Activated CD4-positive, alpha-beta T cell treated with anti-CD3 and anti-CD28 coated beads for 4 hours (primary cell): Measurements from ENCODE around the gene ZNF408.

Source experiments
- DNase-seq, 2 donors: peaks; one replicate each; pipeline ENCODE4 v3.0.0-alpha.2; 2020

ZNF408 gene

DNA sequence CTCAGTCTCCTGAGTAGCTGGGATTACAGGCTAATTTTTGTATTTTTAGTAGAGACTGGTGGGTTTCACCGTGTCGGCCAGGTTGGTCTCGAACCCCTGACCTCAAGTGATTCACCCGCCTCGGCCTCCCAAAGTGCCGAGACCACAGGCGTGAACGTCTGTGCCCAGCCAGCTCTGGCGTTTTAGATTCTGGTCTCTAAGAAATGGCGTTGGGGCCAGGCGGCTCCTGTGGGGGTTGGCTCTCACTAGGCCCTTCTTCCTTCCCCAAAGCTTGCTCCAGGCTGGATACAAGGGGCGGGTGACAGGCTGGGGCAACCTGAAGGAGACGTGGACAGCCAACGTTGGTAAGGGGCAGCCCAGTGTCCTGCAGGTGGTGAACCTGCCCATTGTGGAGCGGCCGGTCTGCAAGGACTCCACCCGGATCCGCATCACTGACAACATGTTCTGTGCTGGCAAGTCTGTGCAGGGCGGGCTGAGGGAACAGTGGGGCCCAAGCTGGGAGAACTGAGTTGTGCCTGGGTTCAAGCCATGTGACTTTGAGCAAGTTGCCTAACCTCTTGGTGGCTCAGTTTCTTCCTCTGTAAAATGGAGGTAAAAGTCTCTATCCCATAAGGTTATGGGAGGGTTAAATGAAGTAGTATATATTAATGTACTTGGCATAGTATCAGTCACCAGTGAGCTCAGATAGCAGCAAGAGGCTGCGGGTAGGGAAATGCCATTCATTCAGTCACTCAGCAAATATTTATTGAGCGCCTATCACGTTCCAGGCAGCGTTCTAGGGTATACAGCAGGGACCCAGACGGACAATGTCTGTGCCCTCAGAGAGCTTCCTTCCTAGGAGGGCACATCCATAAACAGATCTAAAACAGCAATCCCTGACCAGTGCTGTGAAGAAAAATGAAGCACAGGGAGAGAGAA, 28.5 kb downstream of the ZNF408 start:
- no peak for DNase-seq

DNA sequence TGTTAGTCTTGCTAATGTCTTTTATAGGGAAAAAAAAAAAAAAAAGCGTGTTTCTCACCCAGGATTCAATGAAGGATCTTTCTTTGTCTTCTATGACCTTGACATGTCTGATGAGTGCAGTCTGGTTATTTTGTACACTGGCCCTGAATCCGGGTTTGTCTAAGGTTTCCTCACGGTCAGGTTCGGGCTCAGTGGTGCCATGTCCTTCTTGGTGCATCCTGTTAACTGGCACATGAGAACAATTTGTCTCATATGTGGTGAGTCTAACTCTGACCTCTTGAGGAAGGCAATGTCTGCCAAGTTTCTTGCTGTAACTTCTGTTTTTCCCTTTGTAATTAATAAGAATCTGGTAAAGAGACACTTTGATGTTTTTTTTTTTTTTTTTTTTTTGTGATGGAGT, 30.7 kb downstream of the ZNF408 start:
- no peak for DNase-seq

DNA sequence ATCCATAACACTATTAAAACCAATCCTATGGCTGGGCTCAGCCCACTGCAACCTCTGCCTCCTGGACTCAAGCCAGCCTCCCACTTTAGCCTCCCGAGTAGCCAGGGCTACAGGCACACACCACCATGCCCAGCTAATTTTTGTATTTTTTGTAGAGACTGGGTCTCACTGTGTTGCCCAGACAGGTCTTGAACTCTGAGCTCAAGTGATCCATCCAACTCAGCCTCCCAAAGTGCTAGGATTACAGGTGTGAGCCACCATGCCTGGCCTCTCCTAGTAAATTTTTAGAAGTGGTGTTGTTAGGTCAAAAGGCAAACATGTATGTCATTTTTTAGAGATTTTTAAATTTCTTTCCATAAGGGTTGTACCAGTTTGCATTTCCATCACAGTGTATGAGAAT, 32.4 kb downstream of the ZNF408 start:
- no peak for DNase-seq

DNA sequence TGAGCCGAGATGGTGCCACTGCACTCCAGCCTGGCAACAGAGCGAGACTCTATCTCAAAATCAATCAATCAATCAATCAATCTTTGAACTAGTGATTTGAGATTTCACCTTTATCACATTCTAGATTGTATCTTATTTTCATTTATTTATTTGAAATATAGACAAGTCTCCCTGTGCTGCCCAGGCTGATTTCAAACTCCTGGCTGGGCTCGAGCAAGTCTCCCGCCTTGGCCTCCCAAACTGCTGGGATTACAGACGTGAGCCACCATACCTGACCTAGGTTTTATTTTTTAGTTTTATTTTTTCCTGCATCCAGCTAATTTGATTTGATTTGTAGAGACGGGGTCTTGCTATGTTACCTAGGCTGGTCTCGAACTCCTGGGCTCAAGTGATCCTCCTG, 35.3 kb downstream of the ZNF408 start:
- DNase-seq, result no peak

DNA sequence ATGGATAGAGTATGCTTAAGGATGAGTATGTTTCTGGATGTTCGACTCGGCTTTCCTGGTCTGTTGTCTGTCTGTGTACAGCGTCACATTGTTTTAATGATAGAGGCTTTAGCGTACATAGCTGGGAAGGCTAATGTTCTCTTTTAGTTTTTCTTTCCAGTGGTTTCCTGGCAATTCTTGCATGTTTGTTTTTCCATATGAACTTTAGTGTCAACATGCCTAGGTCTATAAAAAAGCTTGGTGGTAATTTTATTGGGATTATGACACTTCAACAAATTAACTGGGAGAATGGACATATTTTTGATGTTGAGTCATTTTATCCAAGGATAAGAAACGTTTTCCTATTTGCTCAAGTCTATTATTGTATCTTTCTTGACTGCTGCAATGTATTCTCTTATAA, 35.8 kb downstream of the ZNF408 start:
- DNase-seq, result no peak

DNA sequence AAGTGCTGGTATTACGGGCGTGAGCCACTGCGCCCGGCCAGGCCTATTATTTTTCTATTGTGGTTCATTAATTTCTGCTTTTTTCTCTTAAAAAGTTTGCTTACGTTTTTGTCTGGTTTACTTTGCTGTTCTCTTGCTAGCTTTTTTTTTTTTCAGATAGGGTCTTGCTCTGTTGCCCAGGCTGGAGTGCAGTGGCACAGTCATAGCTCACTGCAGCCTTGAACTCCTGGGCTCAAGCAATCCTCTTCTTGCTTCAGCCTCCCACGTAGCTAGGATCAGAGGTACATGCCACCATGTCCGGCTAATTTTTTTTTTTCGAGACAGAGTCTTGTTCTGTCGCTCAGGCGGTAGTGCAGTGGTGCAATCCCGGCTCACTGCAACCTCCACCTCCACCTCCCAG, 36.9 kb downstream of the ZNF408 start:
- no peak for DNase-seq

DNA sequence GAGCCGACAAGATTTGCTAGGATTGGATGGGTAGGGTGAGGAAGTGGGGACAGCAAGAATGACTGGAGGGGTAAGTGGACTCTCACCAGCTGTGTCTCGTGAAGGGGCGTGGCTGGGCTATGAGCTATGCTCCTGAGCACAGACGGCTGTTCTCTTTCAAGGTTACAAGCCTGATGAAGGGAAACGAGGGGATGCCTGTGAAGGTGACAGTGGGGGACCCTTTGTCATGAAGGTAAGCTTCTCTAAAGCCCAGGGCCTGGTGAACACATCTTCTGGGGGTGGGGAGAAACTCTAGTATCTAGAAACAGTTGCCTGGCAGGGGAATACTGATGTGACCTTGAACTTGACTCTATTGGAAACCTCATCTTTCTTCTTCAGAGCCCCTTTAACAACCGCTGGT, 38.1 kb downstream of the ZNF408 start:
- no peak for DNase-seq

DNA sequence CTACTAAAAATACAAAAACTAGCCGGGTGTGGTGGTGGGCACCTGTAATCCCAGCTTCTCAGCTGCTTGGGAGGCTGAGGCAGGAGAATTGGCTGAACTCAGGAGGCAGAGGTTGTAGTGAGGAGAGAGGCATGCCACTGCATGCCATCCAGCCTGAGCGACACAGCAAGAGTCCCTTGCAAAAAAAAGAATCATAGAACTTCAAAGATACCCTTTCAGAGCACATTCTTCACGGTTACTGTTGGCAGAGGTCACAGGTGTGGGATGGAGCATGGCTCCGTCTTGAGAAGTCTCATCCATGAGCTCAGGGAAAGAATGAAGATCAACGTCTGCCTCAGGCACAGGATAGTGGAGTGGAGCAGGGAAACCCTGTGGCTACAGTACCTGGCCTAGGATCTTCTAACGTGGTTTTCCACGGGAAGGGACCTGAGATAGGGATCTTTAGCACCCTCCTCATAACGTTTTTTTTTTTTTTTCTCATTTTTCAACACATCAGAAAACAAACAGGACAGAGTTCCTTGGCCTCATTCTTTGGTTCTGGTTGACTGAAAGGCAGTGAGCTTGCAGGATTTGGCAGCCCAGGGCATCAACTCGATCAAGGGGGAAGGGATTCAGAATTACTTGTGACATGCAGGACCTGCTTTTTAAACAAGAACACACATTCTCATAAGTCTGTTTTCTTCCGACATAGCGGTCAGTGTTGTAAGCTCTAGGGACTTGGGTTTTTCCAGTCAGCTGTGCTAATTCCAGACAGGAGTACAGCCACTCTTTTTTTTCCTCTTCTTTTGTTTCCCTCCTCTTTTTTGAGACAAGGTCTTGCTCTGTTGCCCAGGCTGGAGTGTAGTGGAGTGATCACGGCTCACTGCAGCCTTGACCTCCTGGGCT, 41.0 kb downstream of the ZNF408 start:
- no peak for DNase-seq

DNA sequence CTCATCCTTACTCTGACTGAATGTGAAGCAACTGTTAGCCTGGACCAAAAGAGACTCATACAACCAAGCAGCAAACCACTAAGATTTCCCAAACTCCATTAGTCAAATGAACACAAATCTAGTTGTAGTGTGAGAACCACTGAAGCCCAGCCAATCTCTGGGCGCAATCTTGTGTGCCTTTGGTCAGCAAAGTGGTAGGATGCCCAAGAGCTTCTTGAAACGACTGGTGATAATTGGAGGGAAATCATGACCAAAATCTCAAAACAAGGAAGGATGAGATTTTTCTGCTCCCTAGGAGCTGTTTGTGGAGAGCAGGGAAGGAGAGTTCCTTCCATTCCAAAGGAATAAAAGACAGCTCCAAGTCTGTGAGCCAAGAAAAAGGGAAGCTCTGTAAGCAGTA, 42.2 kb downstream of the ZNF408 start:
- DNase-seq, result no peak

DNA sequence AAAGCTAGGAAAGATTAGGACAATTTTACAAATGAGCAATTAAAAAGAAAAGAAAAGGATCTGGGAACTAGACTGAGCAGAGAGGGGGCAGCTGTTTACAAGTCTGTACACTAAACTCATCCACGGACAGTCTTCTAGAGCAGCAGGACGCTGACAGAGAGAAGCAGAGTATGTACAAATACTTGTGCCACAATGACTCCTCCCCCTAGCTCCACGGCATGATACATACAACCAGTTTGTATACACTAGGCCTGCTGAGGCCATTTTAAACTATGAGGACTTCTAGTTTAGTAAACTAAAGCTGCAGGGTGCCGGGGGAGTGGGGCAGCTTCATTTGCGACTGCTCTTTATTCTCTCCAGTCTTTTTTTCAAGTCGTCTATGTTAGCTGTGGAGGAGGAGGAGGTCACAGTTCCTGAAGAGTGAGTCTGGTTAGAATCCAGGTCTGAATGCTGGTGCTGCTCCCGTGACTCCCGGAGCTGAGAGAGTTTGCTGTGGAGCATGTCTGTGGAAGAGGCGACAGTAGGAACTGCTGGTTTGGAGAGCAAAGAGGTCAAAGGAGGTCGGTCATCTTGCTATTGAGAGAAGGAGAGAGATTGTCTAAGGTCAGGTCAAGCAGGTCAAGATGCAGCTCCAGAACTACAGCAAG, 43.0 kb downstream of the ZNF408 start:
- no peak for DNase-seq

DNA sequence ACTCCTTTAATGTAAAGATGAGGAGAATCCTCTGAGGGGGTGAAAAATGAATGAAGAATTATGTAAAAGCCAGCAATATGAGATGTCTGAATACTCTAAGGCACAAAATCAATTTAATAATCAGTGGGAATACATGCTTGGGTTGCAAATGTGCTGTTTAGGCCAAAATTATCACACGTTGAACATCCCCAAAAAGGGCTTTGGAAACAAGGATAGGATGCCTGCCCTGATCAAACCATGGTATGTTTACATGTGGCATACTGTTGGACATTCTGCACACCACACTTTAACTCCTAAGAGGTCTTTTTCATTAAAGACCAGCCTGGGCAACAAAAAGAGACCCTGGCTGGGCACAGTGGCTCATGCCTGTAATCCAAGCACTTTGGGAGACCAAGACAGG, 44.5 kb downstream of the ZNF408 start:
- no peak for DNase-seq

DNA sequence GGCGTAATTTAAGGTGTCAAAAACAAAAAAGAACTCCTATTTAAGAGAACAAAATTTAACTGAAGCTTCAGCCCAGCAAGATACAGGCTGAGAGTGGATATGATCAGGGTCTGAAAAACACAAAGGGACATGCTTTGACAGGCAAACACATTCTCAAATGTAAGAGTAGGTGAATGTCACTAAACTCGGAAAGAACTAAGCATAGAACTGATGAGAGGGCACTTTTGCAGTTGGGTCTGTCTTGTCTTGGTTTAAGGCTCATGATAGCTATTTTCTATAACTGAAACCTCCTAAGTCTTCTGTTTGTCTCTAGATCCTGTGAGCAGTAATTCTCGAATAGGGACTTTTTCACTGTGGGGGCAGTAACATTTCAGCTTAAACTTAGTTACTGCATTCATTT, 45.2 kb downstream of the ZNF408 start:
- DNase-seq, result no peak

DNA sequence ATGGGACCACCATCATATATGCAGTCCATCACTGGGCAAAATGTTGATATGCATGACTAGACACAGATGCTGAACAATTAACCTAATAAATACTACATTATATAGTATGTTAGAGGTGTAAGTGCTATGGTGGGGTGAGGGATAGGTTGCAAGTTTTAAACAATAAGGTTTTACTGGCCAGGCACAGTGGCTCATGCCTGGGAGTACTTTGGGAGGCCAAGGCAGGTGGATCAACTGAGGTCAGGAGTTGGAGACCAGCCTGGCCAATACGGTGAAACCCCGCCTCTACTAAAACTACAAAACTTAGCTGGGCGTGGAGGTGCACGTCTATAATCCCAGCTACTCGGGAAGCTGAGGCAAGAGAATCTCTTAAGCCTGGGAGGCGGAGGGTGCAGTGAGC, 46.3 kb downstream of the ZNF408 start:
- DNase-seq, result no peak
